Suprapubic skin (tissue), 4 donors: ENCODE results near the gene COL23A1. TPM values are rescaled to one million over a fixed set of nuclear protein-coding genes. Genes with fewer than 3 reads are reported as not detected.

Source experiments
- DNase-seq, 2 donors: peaks; one replicate each; pipeline ENCODE4 v3.0.0-alpha.2; 2019; ENCODE audit warnings: low spot score in 2 of 2
- H3K27ac ChIP-seq: fragments of 200-600 bp; sonication (generic); one replicate; pipeline ENCODE4 v1.5.1; 2019
- H3K27me3 ChIP-seq: fragments of 200-600 bp; sonication (generic); one replicate; pipeline ENCODE4 v1.5.1; 2019
- H3K36me3 ChIP-seq: fragments of 200-600 bp; sonication (generic); one replicate; pipeline ENCODE4 v1.5.1; 2019
- H3K4me1 ChIP-seq: fragments of 200-600 bp; sonication (generic); one replicate; pipeline ENCODE4 v1.5.1; 2019
- H3K4me3 ChIP-seq: fragments of 200-600 bp; sonication (generic); one replicate; pipeline ENCODE4 v1.5.1; 2019; ENCODE audit warnings: mild to moderate bottlenecking
- H3K9me3 ChIP-seq: fragments of 200-600 bp; sonication (generic); one replicate; pipeline ENCODE4 v1.5.1; 2019
- CTCF ChIP-seq, 2 donors: fragments of 200-600 bp in 1 of 2; fragments of 450-650 bp in 1 of 2; sonication (generic) in 1 of 2; IDR thresholded peaks; one replicate each; pipeline ENCODE4 v1.5.1; 2016 to 2019; ENCODE audit warnings: antibody characterized with exemption in 2 of 2, mild to moderate bottlenecking in 1 of 2, moderate library complexity in 1 of 2
- EP300 ChIP-seq: sonication (generic); formaldehyde crosslinking; IDR thresholded peaks from one replicate; pipeline ENCODE4 v1.6.1; 2017; ENCODE audit warnings: antibody characterized with exemption
- POLR2A ChIP-seq, 2 donors: fragments of 450-650 bp; IDR thresholded peaks; one replicate each; pipeline ENCODE4 v1.6.1; 2017; ENCODE audit warnings: antibody characterized with exemption in 2 of 2, mild to moderate bottlenecking in 2 of 2, moderate library complexity in 2 of 2
- POLR2AphosphoS5 ChIP-seq, 3 donors: sonication (generic); formaldehyde crosslinking; IDR thresholded peaks; one replicate each; pipeline ENCODE4 v1.6.1; 2017; ENCODE audit warnings: antibody characterized with exemption in 3 of 3
- WGBS: methylation state at CpG from one replicate; pipeline ENCODE4 v1.1.5; 2018; 5-methylcytosine and 5-hydroxymethylcytosine counted together
- total RNA-seq, 4 donors: library from RNA; depleted of rRNA; stranded (reverse); fragments of >200 nt; gene quantifications; one replicate each; pipeline ENCODE4 v1.1.0, GENCODE V29; 2016

The COL23A1 gene
- total RNA-seq, 4 donors from 2014 or later, result 1.6 to 4.4 (median 3.4) TPM

- no peaks in the 10 kb centered on the region for H3K9me3 ChIP-seq
- no peak for TF ChIP-seq POLR2A (IDR thresholded peaks at IDR 0.05)
- no peak for TF ChIP-seq POLR2AphosphoS5 (IDR thresholded peaks at IDR 0.05)
- no peak for TF ChIP-seq CTCF (IDR thresholded peaks at IDR 0.05)
- no peak for TF ChIP-seq EP300
- H3K36me3 ChIP-seq, result no peaks in the 10 kb centered on the region
- H3K27ac ChIP-seq, result no peak overlapping the region
- no peaks in the 10 kb centered on the region for H3K27me3 ChIP-seq
- H3K4me1 ChIP-seq, result no peaks in the 10 kb centered on the region
- 90% methylated on average over 8 of the region's 8 CpGs for WGBS
- no peak overlapping the region for H3K4me3 ChIP-seq
- DNase-seq, result no peak
Measured at GRCh38 chr5:178563621-178564020, 26.6 kb downstream of the COL23A1 start.

- 84% methylated on average over 23 of the region's 23 CpGs for WGBS
- Histone ChIP-seq H3K36me3 (no peaks in the 10 kb centered on the region), H3K27me3 (no peaks in the 10 kb centered on the region), H3K4me1 (no peaks in the 10 kb centered on the region), H3K4me3 (no peak overlapping the region), H3K27ac (no peak overlapping the region), H3K9me3 (no peaks in the 10 kb centered on the region)
- DNase-seq, result no peak
- TF ChIP-seq POLR2AphosphoS5 (IDR thresholded peaks at IDR 0.05) (no peak), EP300 (no peak), POLR2A (IDR thresholded peaks at IDR 0.05) (no peak)
Measured at GRCh38 chr5:178561746-178562264, 28.4 kb downstream of the COL23A1 start.

GRCh38 chr5:178560911-178561310 lies 29.3 kb downstream of the COL23A1 start:
- H3K36me3 ChIP-seq, result no peaks in the 10 kb centered on the region
- no peak overlapping the region for H3K27ac ChIP-seq
- no peaks in the 10 kb centered on the region for H3K4me1 ChIP-seq
- WGBS, result 77% methylated on average over 7 of the region's 7 CpGs
- H3K4me3 ChIP-seq, result no peak overlapping the region
- TF ChIP-seq POLR2A (IDR thresholded peaks at IDR 0.05) (no peak), EP300 (no peak), POLR2AphosphoS5 (IDR thresholded peaks at IDR 0.05) (no peak)
- no peak for DNase-seq
- H3K9me3 ChIP-seq, result no peaks in the 10 kb centered on the region
- no peaks in the 10 kb centered on the region for H3K27me3 ChIP-seq

GRCh38 chr5:178557416-178557815 lies 32.8 kb downstream of the COL23A1 start:
- Histone ChIP-seq H3K27me3 (no peaks in the 10 kb centered on the region), H3K9me3 (no peaks in the 10 kb centered on the region), H3K27ac (no peak overlapping the region), H3K4me3 (no peak overlapping the region), H3K36me3 (no peaks in the 10 kb centered on the region), H3K4me1 (no peaks in the 10 kb centered on the region)
- 94% methylated on average over 8 of the region's 11 CpGs for WGBS
- TF ChIP-seq EP300, result no peak
- TF ChIP-seq POLR2AphosphoS5 (IDR thresholded peaks at IDR 0.05), result no peak
- TF ChIP-seq POLR2A (IDR thresholded peaks at IDR 0.05), result no peak
- no peak for TF ChIP-seq CTCF (IDR thresholded peaks at IDR 0.05)
- no peak for DNase-seq

GRCh38 chr5:178555771-178556211 lies 34.4 kb downstream of the COL23A1 start:
- Histone ChIP-seq H3K27ac (no peak overlapping the region), H3K27me3 (peaks cover 4% of the 10 kb centered on the region), H3K4me1 (no peaks in the 10 kb centered on the region), H3K4me3 (no peak overlapping the region), H3K36me3 (no peaks in the 10 kb centered on the region), H3K9me3 (no peaks in the 10 kb centered on the region)
- TF ChIP-seq POLR2AphosphoS5 (IDR thresholded peaks at IDR 0.05), result no peak
- TF ChIP-seq EP300, result no peak
- TF ChIP-seq POLR2A (IDR thresholded peaks at IDR 0.05), result no peak
- no peak for TF ChIP-seq CTCF (IDR thresholded peaks at IDR 0.05)
- DNase-seq, result no peak
- WGBS, result 68% methylated on average over 7 of the region's 14 CpGs

- WGBS, result 91% methylated on average over 7 of the region's 7 CpGs
- no peak for DNase-seq
- TF ChIP-seq POLR2AphosphoS5 (IDR thresholded peaks at IDR 0.05) (no peak), EP300 (no peak), POLR2A (IDR thresholded peaks at IDR 0.05) (no peak), CTCF (IDR thresholded peaks at IDR 0.05) (no peak)
- Histone ChIP-seq H3K36me3 (no peaks in the 10 kb centered on the region), H3K27me3 (peaks cover 4% of the 10 kb centered on the region), H3K9me3 (no peaks in the 10 kb centered on the region), H3K27ac (no peak overlapping the region), H3K4me3 (no peak overlapping the region), H3K4me1 (no peaks in the 10 kb centered on the region)
Measured at GRCh38 chr5:178555005-178555404, 35.2 kb downstream of the COL23A1 start.
